Measurements from ENCODE around the gene GJB6.

DNA sequence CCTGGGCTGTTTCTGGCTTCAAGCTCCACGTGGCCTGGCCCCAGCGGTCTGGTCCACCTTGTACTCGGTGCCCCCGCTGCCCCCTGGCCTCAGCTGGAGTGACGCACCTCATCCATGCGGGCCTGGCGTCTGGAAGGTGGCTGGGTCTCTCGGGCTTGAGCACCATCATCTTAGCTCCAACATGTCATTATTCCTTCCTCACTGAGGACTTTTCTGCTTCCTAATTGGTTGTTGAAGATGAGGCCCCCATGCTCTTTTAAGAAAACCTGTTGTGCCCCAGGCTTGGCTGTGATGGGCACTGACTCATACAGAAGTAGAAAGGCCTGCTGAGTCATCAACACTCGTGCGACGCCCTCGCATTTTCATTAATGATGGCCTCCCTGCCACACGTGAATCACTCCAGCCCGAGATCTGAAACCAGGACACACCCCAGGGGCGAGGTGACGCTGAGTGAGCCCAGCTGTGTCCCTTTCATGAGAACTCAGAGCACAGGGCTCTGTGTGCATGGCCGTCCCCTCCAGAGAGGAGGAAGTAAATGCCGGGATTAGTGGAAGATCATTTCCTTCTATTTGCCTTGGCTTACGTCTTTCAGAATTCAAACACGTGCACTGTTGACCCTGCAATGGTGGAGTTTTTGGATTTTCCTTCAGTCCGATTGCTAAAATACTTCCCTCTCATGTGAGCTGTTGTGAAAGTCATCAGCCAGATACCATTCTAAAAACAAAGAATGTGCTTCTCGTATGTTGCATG is 57.3 kb downstream of the GJB6 start:
- TF ChIP-seq, protein P1, sequence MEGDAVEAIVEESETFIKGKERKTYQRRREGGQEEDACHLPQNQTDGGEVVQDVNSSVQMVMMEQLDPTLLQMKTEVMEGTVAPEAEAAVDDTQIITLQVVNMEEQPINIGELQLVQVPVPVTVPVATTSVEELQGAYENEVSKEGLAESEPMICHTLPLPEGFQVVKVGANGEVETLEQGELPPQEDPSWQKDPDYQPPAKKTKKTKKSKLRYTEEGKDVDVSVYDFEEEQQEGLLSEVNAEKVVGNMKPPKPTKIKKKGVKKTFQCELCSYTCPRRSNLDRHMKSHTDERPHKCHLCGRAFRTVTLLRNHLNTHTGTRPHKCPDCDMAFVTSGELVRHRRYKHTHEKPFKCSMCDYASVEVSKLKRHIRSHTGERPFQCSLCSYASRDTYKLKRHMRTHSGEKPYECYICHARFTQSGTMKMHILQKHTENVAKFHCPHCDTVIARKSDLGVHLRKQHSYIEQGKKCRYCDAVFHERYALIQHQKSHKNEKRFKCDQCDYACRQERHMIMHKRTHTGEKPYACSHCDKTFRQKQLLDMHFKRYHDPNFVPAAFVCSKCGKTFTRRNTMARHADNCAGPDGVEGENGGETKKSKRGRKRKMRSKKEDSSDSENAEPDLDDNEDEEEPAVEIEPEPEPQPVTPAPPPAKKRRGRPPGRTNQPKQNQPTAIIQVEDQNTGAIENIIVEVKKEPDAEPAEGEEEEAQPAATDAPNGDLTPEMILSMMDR (IDR thresholded peaks at IDR 0.05) = no peak
- TF ChIP-seq POLR2A (IDR thresholded peaks at IDR 0.05) = no peak

Measured in tibial nerve (tissue), 3 donors.